PC-3 (cell line): ENCODE data around the gene KLF13. TPM values are rescaled to one million over a fixed set of nuclear protein-coding genes. Genes with fewer than 3 reads are reported as not detected.

Source experiments
- ATAC-seq: fragments of 200-7000 bp; cut with Tn5 transposase; 2 replicates; pipeline ENCODE4 v1.9.1; 2020; ENCODE audit warnings: mild to moderate bottlenecking, moderate library complexity
- BruUV-seq: library from RNA; stranded (reverse); fragments of 400-500 nt; replicated peaks from 2 replicates; lab custom pipeline; 2021; lab: Mats Ljungman, UMichigan
- CTCF ChIA-PET: fragments of 300-600 bp; sonication (Branson Sonifier 250); formaldehyde crosslinking; loops from one replicate; lab custom pipeline; 2022; ENCODE audit warnings: antibody characterized with exemption; lab: Charles Lee
- POLR2A ChIA-PET: fragments of 300-600 bp; sonication (Branson Sonifier 250); formaldehyde crosslinking; loops from one replicate; lab custom pipeline; 2022; ENCODE audit warnings: antibody characterized with exemption; ENCODE audit not compliant: unreplicated experiment; lab: Charles Lee
- DNase-seq: peaks from one replicate; pipeline ENCODE4 v3.0.0-alpha.2; 2015
- H2AFZ ChIP-seq: fragments of 300-600 bp; sonication (generic); 2 replicates; pipeline ENCODE4 v1.6.0; 2016; ENCODE audit warnings: antibody characterized with exemption, low read length
- H3F3A ChIP-seq: fragments of 300-600 bp; sonication (generic); one replicate; pipeline ENCODE4 v1.6.0; 2017; ENCODE audit warnings: antibody characterized with exemption, low read length, control low read depth, mild to moderate bottlenecking; ENCODE audit not compliant: unreplicated experiment
- H3K27ac ChIP-seq: fragments of 300-600 bp; sonication (generic); 2 replicates; pipeline ENCODE4 v1.5.1; 2016; ENCODE audit warnings: mild to moderate bottlenecking, low read length
- H3K27me3 ChIP-seq: fragments of 300-600 bp; sonication (generic); 2 replicates; pipeline ENCODE4 v1.6.1; 2016; ENCODE audit warnings: low read length, mixed read lengths
- H3K36me3 ChIP-seq: fragments of 300-600 bp; sonication (generic); 2 replicates; pipeline ENCODE4 v1.6.1; 2016; ENCODE audit warnings: low read depth, mixed run types, low read length, mixed read lengths
- H3K4me1 ChIP-seq: fragments of 300-600 bp; sonication (generic); 2 replicates; pipeline ENCODE4 v1.5.1; 2016; ENCODE audit warnings: low read length; ENCODE audit not compliant: insufficient read depth
- H3K4me2 ChIP-seq: fragments of 300-600 bp; sonication (generic); 2 replicates; pipeline ENCODE4 v1.6.0; 2016; ENCODE audit warnings: low read length
- H3K4me3 ChIP-seq: fragments of 300-600 bp; sonication (generic); 2 replicates; pipeline ENCODE4 v1.5.1; 2016; ENCODE audit warnings: mild to moderate bottlenecking, low read length, mixed read lengths
- H3K79me2 ChIP-seq: fragments of 300-600 bp; sonication (generic); 2 replicates; pipeline ENCODE4 v1.6.1; 2017; ENCODE audit warnings: low read length, mixed read lengths
- H3K9ac ChIP-seq: fragments of 300-600 bp; sonication (generic); 2 replicates; pipeline ENCODE4 v1.6.0; 2016; ENCODE audit warnings: mild to moderate bottlenecking, low read length
- H3K9me2 ChIP-seq: fragments of 300-600 bp; sonication (generic); replicated peaks from 2 replicates; pipeline ENCODE4 v1.6.1; 2016; ENCODE audit warnings: mixed run types, low read length, mixed read lengths
- H3K9me3 ChIP-seq: fragments of 300-600 bp; sonication (generic); 2 replicates; pipeline ENCODE4 v1.6.1; 2016; ENCODE audit warnings: low read length, mixed read lengths
- H4K20me1 ChIP-seq: fragments of 300-600 bp; sonication (generic); 2 replicates; pipeline ENCODE4 v1.6.1; 2016; ENCODE audit warnings: low read length, mixed read lengths
- EZH2 ChIP-seq: fragments of 300-600 bp; sonication (generic); IDR thresholded peaks from one replicate; pipeline ENCODE4 v1.6.1; 2017; ENCODE audit warnings: antibody characterized with exemption, mild to moderate bottlenecking, low read length; ENCODE audit not compliant: unreplicated experiment
- EZH2phosphoT487 ChIP-seq: fragments of 300-600 bp; sonication (generic); IDR thresholded peaks from 2 replicates; pipeline ENCODE4 v1.6.1; 2018; ENCODE audit warnings: mild to moderate bottlenecking, antibody characterized with exemption, low read length, borderline replicate concordance
- intact Hi-C: fragments of 100-400 bp; cut with micrococcal nuclease; formaldehyde crosslinking; loops from 2 replicates; pipeline ENCODE4 v1.9.0; 2023
- total RNA-seq: library from RNA; depleted of rRNA; stranded (reverse); fragments of >200 nt; gene quantifications from 2 replicates; pipeline ENCODE4 v1.2.3, GENCODE V29; 2014
- TF ChIP-seq, protein P1 (sequence below): fragments of 300-600 bp; sonication (generic); conservative IDR thresholded peaks from 2 replicates; pipeline ENCODE4 v1.5.1; 2017; ENCODE audit warnings: antibody characterized with exemption, low read depth, mild to moderate bottlenecking, low read length

KLF13 gene
- total RNA-seq, 1 experiment from 2014 or later: 11.4 TPM

- no peak for DNase-seq
- H3K4me3 ChIP-seq: no peak overlapping the region
- CTCF ChIA-PET: no interaction called here
Measured at GRCh38 chr15:31306426-31307269, 20.0 kb upstream of the KLF13 start.

DNA sequence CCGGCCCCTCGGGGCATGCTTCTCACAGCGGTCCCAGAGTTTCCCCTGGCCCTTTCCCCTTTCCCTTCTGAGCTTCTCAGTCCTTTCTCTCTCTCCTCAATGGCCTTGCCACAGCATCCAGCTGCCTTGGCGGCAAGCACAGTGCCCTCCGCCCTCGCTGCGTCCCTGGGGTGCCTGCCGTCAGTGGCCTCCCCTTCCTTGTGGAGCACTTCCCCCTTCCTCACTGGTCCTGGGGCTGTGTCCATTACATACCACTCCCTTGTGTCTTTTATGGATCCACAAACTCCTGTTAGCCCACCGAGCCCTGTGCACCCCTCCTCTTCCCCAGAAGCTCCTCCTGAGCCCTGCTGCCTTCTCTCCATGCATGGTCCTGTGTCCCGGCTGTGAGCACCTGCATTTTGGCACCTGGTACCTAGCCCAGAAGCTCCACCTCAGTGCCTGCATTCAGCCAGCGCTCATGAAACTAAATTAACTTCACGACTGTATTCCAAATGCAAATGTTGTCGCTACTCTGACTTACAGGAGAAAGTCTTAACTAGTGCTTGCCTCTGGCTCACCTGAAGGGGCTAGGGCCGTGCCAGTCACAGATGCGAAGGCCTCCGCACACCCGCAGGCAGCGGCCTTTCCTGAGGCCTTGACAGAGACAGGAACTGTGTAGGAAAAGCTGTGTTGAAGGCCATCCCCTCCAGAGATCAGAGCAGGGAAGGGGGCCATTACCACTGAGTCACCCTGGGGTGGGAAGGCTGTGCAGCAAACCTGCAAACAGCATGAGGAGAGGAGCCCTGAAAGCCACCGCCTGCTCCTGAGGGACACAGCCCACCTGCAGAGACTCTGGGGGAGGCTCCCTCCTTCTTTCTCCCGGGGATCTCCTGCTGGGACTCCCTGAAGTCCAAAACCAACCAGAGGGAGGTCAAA, 19.1 kb upstream of the KLF13 start:
- no peak overlapping the region for H3K4me3 ChIP-seq
- H3K9me2 ChIP-seq: no peaks in the 10 kb centered on the region
- H3K79me2 ChIP-seq: no peaks in the 10 kb centered on the region
- H2AFZ ChIP-seq: no peak overlapping the region
- no peaks in the 10 kb centered on the region for H3K9me3 ChIP-seq
- ChIA-PET CTCF (no interaction called here), POLR2A (no interaction called here)
- H3K9ac ChIP-seq: no peak overlapping the region
- intact Hi-C loops: no loop called here
- TF ChIP-seq EZH2 (no peak), EZH2phosphoT487 (no peak)
- TF ChIP-seq, protein P1, sequence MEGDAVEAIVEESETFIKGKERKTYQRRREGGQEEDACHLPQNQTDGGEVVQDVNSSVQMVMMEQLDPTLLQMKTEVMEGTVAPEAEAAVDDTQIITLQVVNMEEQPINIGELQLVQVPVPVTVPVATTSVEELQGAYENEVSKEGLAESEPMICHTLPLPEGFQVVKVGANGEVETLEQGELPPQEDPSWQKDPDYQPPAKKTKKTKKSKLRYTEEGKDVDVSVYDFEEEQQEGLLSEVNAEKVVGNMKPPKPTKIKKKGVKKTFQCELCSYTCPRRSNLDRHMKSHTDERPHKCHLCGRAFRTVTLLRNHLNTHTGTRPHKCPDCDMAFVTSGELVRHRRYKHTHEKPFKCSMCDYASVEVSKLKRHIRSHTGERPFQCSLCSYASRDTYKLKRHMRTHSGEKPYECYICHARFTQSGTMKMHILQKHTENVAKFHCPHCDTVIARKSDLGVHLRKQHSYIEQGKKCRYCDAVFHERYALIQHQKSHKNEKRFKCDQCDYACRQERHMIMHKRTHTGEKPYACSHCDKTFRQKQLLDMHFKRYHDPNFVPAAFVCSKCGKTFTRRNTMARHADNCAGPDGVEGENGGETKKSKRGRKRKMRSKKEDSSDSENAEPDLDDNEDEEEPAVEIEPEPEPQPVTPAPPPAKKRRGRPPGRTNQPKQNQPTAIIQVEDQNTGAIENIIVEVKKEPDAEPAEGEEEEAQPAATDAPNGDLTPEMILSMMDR: no peak
- peaks cover 18% of the 10 kb centered on the region for H3K27me3 ChIP-seq
- H3K4me1 ChIP-seq: no peaks in the 10 kb centered on the region
- BruUV-seq: no TSS peak
- no peaks in the 10 kb centered on the region for H3F3A ChIP-seq
- DNase-seq: no peak
- no peak overlapping the region for H3K4me2 ChIP-seq
- no peak for ATAC-seq
- H3K36me3 ChIP-seq: no peaks in the 10 kb centered on the region
- no peaks in the 10 kb centered on the region for H4K20me1 ChIP-seq
- H3K27ac ChIP-seq: no peak overlapping the region

More at GRCh38 chr15:31306426-31307269, 20.0 kb upstream of the KLF13 start:
- Histone ChIP-seq H3K27ac (no peak overlapping the region), H3F3A (no peaks in the 10 kb centered on the region), H3K79me2 (no peaks in the 10 kb centered on the region), H3K9ac (no peak overlapping the region), H2AFZ (no peak overlapping the region), H3K36me3 (no peaks in the 10 kb centered on the region), H3K9me2 (no peaks in the 10 kb centered on the region), H3K4me2 (no peak overlapping the region), H4K20me1 (no peaks in the 10 kb centered on the region), H3K4me1 (no peaks in the 10 kb centered on the region), H3K27me3 (peaks cover 18% of the 10 kb centered on the region), H3K9me3 (no peaks in the 10 kb centered on the region)
- BruUV-seq: no TSS peak
- POLR2A ChIA-PET: no interaction called here
- intact Hi-C loops: no loop called here
- TF ChIP-seq EZH2: no peak
- TF ChIP-seq, protein P1: no peak
- TF ChIP-seq EZH2phosphoT487: no peak
- no peak for ATAC-seq
